Ramos (cell line): Measurements from ENCODE around the gene ZSCAN5C.
"Not testable (repeated sequence)": the region's sequence is repeated elsewhere in the genome, so short reads cannot be mapped to it uniquely, and the experiment has no call there.

Source experiments
- in situ Hi-C: fragments of 300-500 bp; cut with MboI; formaldehyde crosslinking; loops from one replicate; pipeline ENCODE4 v1.14.3; 2022; ENCODE audit warnings: low sequenced_read_pairs; ENCODE audit not compliant: unreplicated experiment

ZSCAN5C gene

DNA sequence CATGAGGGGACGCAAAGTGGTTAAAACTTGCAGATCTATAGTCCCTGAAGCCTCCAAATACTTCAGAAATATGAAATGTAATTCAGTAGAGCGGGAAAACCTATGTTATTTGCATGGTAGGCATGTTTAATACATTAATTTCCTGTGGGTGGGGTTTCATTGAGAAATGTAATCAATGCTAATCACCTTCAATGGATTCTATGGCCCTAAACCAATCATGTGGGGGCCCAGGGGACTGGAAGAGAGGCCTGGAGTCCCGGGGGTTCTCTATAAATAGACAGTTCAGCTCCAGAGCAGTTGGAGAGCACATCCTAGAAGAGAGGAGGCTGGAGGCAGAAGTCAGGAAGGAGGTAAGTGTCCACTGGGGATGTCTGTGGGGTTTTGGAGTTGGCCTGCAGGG lies at the start of gene ZSCAN5C:
TSS of gene ZSCAN5C (plus strand) at position 301 of the 400 bp plus-strand sequence. CDS start 3,641 bp downstream, outside the sequence.
- in situ Hi-C loops: no loop called here

GRCh38 chr19:56152644-56153043 lies 49.4 kb upstream of the ZSCAN5C start:
- in situ Hi-C loops: no loop called here

- in situ Hi-C loops: no loop called here
These were observed 48.6 kb upstream of the ZSCAN5C start for GRCh38 chr19:56153507-56153906.

DNA sequence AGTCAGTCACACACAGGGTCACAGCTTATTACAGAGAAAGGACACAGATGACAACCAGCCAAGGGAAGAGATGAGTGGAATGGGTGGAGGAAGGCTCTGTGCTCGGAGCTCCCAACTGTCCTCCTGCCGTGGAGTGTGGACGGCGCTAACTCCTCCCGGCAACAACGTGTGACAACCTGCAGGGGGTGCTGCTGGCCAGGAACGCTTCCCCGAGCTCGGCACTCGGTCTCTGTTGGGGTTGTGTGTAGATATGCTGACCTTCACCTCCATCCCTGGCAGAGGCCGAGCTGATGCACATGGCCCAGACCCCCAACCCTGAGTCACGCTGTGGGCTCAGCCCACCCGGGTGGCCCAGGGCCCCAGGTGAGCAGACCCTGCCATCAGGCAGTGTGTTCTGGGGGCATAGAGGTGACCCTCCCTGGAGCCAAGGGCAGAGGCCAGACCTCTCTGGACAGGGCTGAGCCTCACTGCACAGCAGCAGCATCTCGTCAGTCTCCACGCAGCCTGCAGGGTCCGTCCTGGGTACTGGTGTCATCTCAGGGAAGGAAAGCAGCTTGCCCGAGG lies 46.9 kb upstream of the ZSCAN5C start:
- in situ Hi-C loops: no loop called here

GRCh38 chr19:56156768-56157167 lies 45.3 kb upstream of the ZSCAN5C start:
- in situ Hi-C loops: no loop called here

GRCh38 chr19:56158170-56158757 lies 43.8 kb upstream of the ZSCAN5C start:
- in situ Hi-C loops: no loop called here

DNA sequence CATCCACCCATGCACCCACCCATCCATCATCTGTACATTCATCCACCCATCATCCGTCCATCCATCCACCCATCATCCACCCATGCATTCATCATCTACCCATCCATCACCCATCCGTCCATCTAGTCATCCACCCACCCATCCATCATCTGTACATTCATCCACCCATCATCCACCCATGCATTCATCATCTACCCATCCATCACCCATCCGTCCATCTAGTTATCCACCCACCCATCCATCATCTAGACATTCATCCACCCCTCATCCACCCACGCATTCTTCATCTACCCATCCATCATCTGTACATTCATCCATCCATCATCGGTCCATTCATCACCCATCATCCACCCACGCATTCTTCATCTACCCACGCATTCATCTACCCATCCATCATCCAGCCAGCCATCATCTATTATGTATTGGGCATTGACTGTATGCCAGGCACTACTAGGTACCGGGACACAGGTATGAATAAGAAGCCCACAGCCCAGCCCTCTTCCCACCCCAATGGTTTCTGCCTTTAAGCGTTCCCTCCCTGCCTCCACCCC lies 43.0 kb upstream of the ZSCAN5C start:
- in situ Hi-C loops: no loop called here

DNA sequence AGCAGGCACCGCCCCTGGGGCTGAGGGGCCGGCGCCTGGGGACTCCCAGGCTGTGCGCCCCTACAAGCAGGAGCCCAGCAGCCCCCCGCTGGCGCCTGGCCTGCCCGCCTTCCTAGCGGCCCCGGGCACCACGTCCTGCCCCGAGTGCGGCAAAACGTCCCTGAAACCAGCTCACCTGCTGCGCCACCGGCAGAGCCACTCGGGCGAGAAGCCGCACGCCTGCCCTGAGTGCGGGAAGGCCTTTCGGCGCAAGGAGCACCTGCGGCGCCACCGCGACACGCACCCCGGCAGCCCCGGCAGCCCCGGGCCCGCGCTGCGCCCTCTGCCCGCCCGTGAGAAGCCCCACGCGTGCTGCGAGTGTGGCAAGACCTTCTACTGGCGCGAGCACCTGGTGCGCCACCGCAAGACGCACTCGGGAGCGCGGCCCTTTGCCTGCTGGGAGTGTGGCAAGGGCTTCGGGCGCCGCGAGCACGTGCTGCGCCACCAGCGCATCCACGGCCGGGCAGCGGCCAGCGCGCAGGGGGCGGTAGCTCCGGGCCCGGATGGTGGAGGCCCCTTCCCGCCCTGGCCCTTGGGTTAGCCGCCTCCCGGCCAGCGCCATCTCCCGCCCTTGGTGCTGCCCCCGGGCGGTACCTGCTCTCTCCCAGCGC lies 42.3 kb upstream of the ZSCAN5C start:
- in situ Hi-C loops: no loop called here

GRCh38 chr19:56161534-56161933 lies 40.5 kb upstream of the ZSCAN5C start:
- in situ Hi-C loops: no loop called here

DNA sequence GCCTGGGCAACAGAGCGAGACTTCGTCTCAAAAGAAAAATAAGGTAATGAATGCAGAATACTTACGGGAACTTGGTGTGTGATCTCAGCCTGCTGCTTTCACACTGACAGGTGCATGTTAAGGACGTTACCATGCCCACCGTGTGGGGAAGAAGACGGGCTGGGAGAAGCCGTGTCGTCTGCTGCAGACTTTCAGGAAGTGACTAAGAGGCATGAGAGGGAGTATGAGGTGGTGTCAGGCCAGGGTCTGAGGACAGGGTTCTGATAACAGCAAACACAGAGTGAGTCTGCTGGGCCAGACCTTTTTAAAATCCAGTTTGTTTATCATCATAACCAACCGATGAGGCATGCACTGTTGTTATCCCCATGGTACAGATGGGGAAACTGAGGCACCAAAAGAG lies 39.8 kb upstream of the ZSCAN5C start:
- in situ Hi-C loops: no loop called here

GRCh38 chr19:56163097-56163496 lies 39.0 kb upstream of the ZSCAN5C start:
- in situ Hi-C loops: no loop called here

DNA sequence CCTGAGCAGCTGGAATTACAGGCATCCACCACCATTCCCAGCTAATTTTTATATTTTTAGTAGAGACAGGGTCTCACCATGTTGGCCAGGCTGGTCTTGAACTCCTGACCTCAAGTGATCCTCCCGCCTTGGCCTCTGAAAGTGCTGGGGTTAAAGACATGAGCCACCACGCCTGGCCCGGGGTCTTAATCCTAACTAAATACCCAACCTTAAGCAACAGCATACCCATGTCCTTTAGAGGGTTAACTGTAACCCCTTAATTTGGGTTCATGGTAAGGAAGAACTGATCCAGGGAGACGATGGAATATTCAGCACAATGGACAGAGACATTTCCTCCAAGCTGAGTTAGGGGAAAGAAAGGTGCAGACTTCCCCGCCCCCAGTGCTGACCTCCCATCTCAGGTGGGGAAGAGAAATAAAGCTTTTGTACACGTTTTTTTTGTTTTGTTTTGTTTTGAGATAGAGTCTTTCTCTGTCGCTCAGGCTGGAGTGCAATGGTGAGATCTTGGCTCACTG lies 35.0 kb upstream of the ZSCAN5C start:
- in situ Hi-C loops: loop anchor here (5.0 kb wide), 1 partner anchor 85 kb away; no protein-coding TSS in a partner anchor

DNA sequence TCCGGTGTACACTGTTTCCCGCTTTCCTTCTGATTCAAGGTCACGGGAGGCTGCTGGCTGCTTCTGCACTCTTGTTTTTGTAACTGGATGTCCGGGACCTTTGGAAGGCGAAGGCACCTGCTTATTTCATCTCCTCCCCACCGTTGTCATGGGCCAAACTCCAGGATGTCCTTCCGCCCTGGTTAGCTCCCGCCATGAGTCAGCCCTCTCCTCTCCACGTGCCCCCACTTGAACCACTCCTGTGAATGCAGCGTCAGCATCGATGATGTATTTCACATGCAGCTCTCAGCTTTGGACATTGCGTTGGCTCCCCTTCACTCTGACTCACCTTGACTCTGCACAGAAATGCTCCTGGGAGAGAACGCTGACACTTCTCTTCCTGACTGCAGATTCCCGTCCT lies 31.8 kb upstream of the ZSCAN5C start:
- in situ Hi-C loops: no loop called here

GRCh38 chr19:56174086-56174485 lies 28.0 kb upstream of the ZSCAN5C start:
- in situ Hi-C loops: no loop called here

GRCh38 chr19:56174550-56174949 lies 27.5 kb upstream of the ZSCAN5C start:
- in situ Hi-C loops: no loop called here

- in situ Hi-C loops: not testable (repeated sequence)
These were observed 26.2 kb upstream of the ZSCAN5C start, which contains the start of gene GALP for GRCh38 chr19:56175861-56176307. GALP (plus strand) TSS chr19:56176008; CDS start chr19:56177109, 1,101 bp downstream.

DNA sequence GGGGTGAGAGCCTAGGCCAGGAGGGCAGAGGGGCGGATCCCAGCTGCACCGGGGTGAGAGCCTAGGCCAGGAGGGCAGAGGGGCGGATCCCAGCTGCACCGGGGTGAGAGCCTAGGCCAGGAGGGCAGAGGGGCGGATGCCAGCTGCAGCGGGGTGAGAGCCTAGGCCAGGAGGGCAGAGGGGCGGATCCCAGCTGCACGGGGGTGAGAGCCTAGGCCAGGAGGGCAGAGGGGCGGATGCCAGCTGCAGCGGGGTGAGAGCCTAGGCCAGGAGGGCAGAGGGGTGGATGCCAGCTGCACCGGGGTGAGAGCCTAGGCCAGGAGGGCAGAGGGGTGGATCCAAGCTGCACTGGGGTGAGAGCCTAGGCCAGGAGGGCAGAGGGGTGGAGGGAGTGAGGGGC lies 25.8 kb upstream of the ZSCAN5C start:
- in situ Hi-C loops: not testable (repeated sequence)

DNA sequence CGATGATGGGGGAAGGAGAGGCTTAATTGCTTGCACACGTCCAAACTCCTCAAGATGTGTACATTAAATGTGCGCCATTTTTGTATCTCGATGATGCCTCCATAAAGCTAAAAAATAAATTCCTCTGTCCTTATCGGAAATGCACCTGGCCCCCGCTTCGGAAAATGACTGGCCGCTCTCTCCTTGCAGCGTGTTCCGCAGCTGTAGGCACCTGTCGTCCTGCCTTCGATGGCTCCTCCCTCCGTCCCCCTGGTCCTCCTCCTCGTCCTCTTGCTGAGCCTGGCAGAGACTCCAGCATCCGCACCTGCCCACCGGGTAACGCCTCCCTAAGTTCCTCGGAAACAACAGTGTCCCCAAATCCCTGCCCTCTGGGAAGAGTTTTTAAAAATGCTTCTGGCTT lies 25.2 kb upstream of the ZSCAN5C start:
- in situ Hi-C loops: no loop called here

- in situ Hi-C loops: no loop called here
These were observed 24.4 kb upstream of the ZSCAN5C start for GRCh38 chr19:56177564-56178243.

DNA sequence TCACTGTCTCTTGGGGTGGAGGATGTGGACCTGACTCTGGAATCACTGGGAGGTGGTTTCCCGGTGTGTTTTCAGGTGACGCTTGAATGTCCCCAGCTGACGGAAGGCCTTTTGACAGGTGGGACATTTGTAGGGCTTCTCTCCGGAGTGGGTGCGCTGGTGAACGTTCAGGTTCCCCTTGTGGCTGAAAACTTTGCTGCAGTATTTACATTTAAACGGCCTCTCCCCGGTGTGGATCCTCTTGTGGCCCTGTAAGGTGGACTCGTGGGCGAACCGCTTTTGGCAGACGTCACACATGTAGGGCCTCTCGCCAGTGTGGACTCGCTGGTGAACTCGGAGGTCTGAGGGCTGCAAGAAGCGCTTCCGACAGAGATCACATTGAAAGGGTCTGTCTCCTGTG lies 12.3 kb upstream of the ZSCAN5C start:
- in situ Hi-C loops: no loop called here

GRCh38 chr19:56191115-56191514 lies 11.0 kb upstream of the ZSCAN5C start:
- in situ Hi-C loops: no loop called here
